Measurements from ENCODE around the gene MXRA8. TPM values are rescaled to one million over a fixed set of nuclear protein-coding genes. Genes with fewer than 3 reads are reported as not detected.
A peak's percentile ranks its signal among the peaks of the same experiment; 100 is the strongest.

MXRA8 gene
- total RNA-seq, 2 experiments from 2014 or later = 0.61 TPM; not detected in 1

- Mint-ChIP-seq H3K4me3 (no peak overlapping the region), H3K27ac (no peak overlapping the region), H3K27me3 (no peaks in the 10 kb centered on the region), H3K36me3 (no peaks in the 10 kb centered on the region), H3K9me3 (ENCODE audit: low read depth) (peaks cover 3% of the 10 kb centered on the region), H3K4me1 (peaks cover 7% of the 10 kb centered on the region)
- CTCF ChIA-PET = no interaction called here
- ATAC-seq (no peak), DNase-seq (no peak)
These were observed 28.8 kb downstream of the MXRA8 start for GRCh38 chr1:1329304-1330210.

GRCh38 chr1:1328254-1328653 is 30.1 kb downstream of the MXRA8 start:
- no peak overlapping the region for H3K27ac Mint-ChIP-seq
- DNase-seq (no peak), ATAC-seq (no peak)
- H3K36me3 Mint-ChIP-seq = peaks cover 2% of the 10 kb centered on the region
- H3K4me1 Mint-ChIP-seq = peaks cover 11% of the 10 kb centered on the region
- CTCF ChIA-PET = no interaction called here
- H3K4me3 Mint-ChIP-seq = no peak overlapping the region
- peaks cover 3% of the 10 kb centered on the region for H3K9me3 Mint-ChIP-seq (ENCODE audit: low read depth)
- H3K27me3 Mint-ChIP-seq = no peaks in the 10 kb centered on the region

GRCh38 chr1:1327291-1327690 is 31.1 kb downstream of the MXRA8 start:
- H3K4me1 Mint-ChIP-seq = peaks cover 17% of the 10 kb centered on the region
- DNase-seq (no peak), ATAC-seq (no peak)
- H3K9me3 Mint-ChIP-seq (ENCODE audit: low read depth) = peaks cover 3% of the 10 kb centered on the region
- CTCF ChIA-PET = interaction anchor here (1.6 kb wide), 1 partner anchor 45 kb away, joined by 4 read pairs; no protein-coding TSS in a partner anchor
- H3K4me3 Mint-ChIP-seq = no peak overlapping the region
- no peak overlapping the region for H3K27ac Mint-ChIP-seq
- H3K36me3 Mint-ChIP-seq = peaks cover 2% of the 10 kb centered on the region
- no peaks in the 10 kb centered on the region for H3K27me3 Mint-ChIP-seq

GRCh38 chr1:1326075-1326605 is 32.2 kb downstream of the MXRA8 start:
- DNase-seq (no peak), ATAC-seq (no peak)
- Mint-ChIP-seq H3K4me1 (peaks cover 22% of the 10 kb centered on the region), H3K27me3 (no peaks in the 10 kb centered on the region), H3K27ac (no peak overlapping the region), H3K9me3 (ENCODE audit: low read depth) (peaks cover 3% of the 10 kb centered on the region), H3K4me3 (peak overlapping the region; percentile 78), H3K36me3 (peaks cover 4% of the 10 kb centered on the region)
- CTCF ChIA-PET = interaction anchor here (0.6 to 1.6 kb wide), 2 partner anchors 46 to 74 kb away, joined by 4 to 5 read pairs; no protein-coding TSS in a partner anchor

- Mint-ChIP-seq H3K9me3 (ENCODE audit: low read depth) (peaks cover 3% of the 10 kb centered on the region), H3K36me3 (peaks cover 4% of the 10 kb centered on the region), H3K4me1 (peaks cover 22% of the 10 kb centered on the region), H3K4me3 (peak overlapping the region; percentile 78), H3K27me3 (no peaks in the 10 kb centered on the region), H3K27ac (peak overlapping the region; percentile 70)
- DNase-seq (no peak), ATAC-seq (no peak)
- CTCF ChIA-PET = interaction anchor here (1.6 kb wide), 1 partner anchor 47 kb away, joined by 4 read pairs; no protein-coding TSS in a partner anchor
These were observed 32.9 kb downstream of the MXRA8 start for GRCh38 chr1:1325288-1326074.

- H3K27ac Mint-ChIP-seq = peak within 1 kb of the TSS; percentile 86
- H3K36me3 Mint-ChIP-seq = peaks cover 4% of the 10 kb centered on the region
- CTCF ChIA-PET = no interaction called here
- H3K4me3 Mint-ChIP-seq = peak within 1 kb of the TSS; percentile 81
- H3K4me1 Mint-ChIP-seq = peaks cover 26% of the 10 kb centered on the region
- no peaks in the 10 kb centered on the region for H3K27me3 Mint-ChIP-seq
- DNase-seq (peak; percentile 97), ATAC-seq (peak; percentile 87)
- no peaks in the 10 kb centered on the region for H3K9me3 Mint-ChIP-seq (ENCODE audit: low read depth)
These were observed 33.6 kb downstream of the MXRA8 start, which contains the start of the genes CPTP and INTS11 for GRCh38 chr1:1324524-1325287. TSS of gene CPTP (plus strand) at chr1:1324802. CDS start at chr1:1326911, 2,109 bp downstream. TSS of gene INTS11 (minus strand) at chr1:1324660. CDS start at chr1:1324608, 52 bp downstream.

- Mint-ChIP-seq H3K36me3 (peaks cover 6% of the 10 kb centered on the region), H3K4me1 (peaks cover 26% of the 10 kb centered on the region), H3K9me3 (ENCODE audit: low read depth) (no peaks in the 10 kb centered on the region), H3K4me3 (peak overlapping the region; percentile 78), H3K27me3 (no peaks in the 10 kb centered on the region), H3K27ac (peak overlapping the region; percentile 62)
- no peak for DNase-seq
- CTCF ChIA-PET = no interaction called here
- peak; percentile 47 for ATAC-seq
These were observed 34.3 kb downstream of the MXRA8 start for GRCh38 chr1:1324084-1324523.

GRCh38 chr1:1322952-1323351 is 35.4 kb downstream of the MXRA8 start:
- Mint-ChIP-seq H3K27ac (no peak overlapping the region), H3K36me3 (peaks cover 7% of the 10 kb centered on the region), H3K27me3 (no peaks in the 10 kb centered on the region), H3K4me1 (peaks cover 26% of the 10 kb centered on the region), H3K4me3 (peak overlapping the region; percentile 81), H3K9me3 (ENCODE audit: low read depth) (no peaks in the 10 kb centered on the region)
- CTCF ChIA-PET = no interaction called here
- ATAC-seq (no peak), DNase-seq (no peak)

- H3K27ac Mint-ChIP-seq = peak overlapping the region; percentile 4
- no peaks in the 10 kb centered on the region for H3K9me3 Mint-ChIP-seq (ENCODE audit: low read depth)
These were observed 35.9 kb downstream of the MXRA8 start for GRCh38 chr1:1322418-1322817.

GRCh38 chr1:1321477-1321876 is 36.9 kb downstream of the MXRA8 start:
- no peak overlapping the region for H3K27ac Mint-ChIP-seq
- peaks cover 26% of the 10 kb centered on the region for H3K4me1 Mint-ChIP-seq

More at GRCh38 chr1:1322418-1322817, 35.9 kb downstream of the MXRA8 start:
- Mint-ChIP-seq H3K27me3 (no peaks in the 10 kb centered on the region), H3K4me1 (peaks cover 26% of the 10 kb centered on the region), H3K36me3 (peaks cover 10% of the 10 kb centered on the region), H3K4me3 (peak overlapping the region; percentile 64)
- CTCF ChIA-PET = no interaction called here
- no peak for DNase-seq
- no peak for ATAC-seq

GRCh38 chr1:1320666-1321448 is 37.5 kb downstream of the MXRA8 start:
- Mint-ChIP-seq H3K36me3 (peaks cover 13% of the 10 kb centered on the region), H3K27me3 (no peaks in the 10 kb centered on the region), H3K4me3 (no peak overlapping the region), H3K9me3 (ENCODE audit: low read depth) (no peaks in the 10 kb centered on the region), H3K4me1 (peaks cover 21% of the 10 kb centered on the region), H3K27ac (no peak overlapping the region)
- DNase-seq (no peak), ATAC-seq (no peak)
- CTCF ChIA-PET = interaction anchor here (1.4 kb wide), 1 partner anchor 12 kb away, joined by 3 read pairs; no protein-coding TSS in a partner anchor

More at GRCh38 chr1:1321477-1321876, 36.9 kb downstream of the MXRA8 start:
- no peak overlapping the region for H3K4me3 Mint-ChIP-seq
- no peaks in the 10 kb centered on the region for H3K27me3 Mint-ChIP-seq
- H3K36me3 Mint-ChIP-seq = peaks cover 12% of the 10 kb centered on the region
- ATAC-seq (no peak), DNase-seq (no peak)
- CTCF ChIA-PET = no interaction called here
- no peaks in the 10 kb centered on the region for H3K9me3 Mint-ChIP-seq (ENCODE audit: low read depth)

- CTCF ChIA-PET = interaction anchor here (1.4 kb wide), 1 partner anchor 10 kb away, joined by 3 read pairs; no protein-coding TSS in a partner anchor
- no peaks in the 10 kb centered on the region for H3K27me3 Mint-ChIP-seq
These were observed 38.8 kb downstream of the MXRA8 start for GRCh38 chr1:1319646-1319941.

More at GRCh38 chr1:1319646-1319941, 38.8 kb downstream of the MXRA8 start:
- Mint-ChIP-seq H3K9me3 (ENCODE audit: low read depth) (no peaks in the 10 kb centered on the region), H3K4me1 (peaks cover 20% of the 10 kb centered on the region), H3K36me3 (peaks cover 15% of the 10 kb centered on the region), H3K4me3 (no peak overlapping the region), H3K27ac (no peak overlapping the region)
- ATAC-seq = no peak
- DNase-seq = no peak
